CD4-positive, alpha-beta T cell treated with Interleukin-17A for 1 hour (primary cell): ENCODE data around the gene TRNT1.

Experiments used
- DNase-seq: peaks from one replicate; pipeline ENCODE4 v3.0.0-alpha.2; 2020

TRNT1 gene

DNA sequence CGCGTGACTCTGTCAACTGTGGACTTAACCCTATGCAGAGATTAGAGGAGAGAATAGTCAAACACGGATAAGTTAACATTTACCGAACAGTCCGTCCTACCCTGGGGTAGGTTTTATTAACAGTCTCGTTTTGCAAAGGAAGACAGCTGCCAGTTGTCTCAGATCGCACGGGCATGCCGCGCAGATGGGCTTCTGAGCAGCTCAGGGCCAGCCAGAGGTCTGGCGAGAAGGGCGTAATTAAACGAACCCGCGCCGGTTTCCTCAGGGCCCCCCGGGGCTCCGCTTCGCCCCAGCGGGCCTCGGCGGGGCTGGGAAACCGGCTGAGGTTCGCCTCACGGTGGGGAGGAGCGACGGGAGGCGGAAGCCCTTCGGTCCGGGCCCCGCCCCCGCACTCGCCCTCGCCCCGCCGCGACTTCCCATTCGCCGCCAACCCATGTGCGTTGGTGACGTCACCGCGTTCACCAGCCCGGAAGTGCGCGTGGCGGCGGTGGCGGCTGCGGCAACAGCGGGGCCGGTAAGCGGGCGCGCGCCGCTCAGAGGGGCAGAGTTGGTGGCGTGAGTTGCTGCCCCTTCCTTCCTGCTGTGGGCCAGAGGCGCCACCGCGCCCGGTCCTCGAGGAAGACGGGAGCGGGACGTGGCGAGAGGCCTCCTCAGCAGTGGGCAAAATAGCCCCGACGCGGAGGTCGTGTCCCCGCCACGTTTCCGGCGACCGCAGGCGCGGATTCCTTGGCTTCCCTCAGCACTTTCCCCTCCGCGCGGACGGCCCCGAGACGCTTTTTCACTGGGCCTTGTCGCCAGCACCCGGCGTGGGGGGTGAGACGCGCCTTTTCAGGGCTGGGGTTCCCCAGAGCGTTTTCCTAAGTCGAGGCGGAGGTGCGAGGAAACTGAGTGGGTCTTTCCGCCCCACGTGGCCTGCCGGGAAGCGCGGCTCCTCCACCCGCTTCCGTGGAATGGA is at the start of gene TRNT1:
TRNT1 (plus strand) TSS at position 464 of the 955 bp plus-strand sequence. CDS start 2,101 bp downstream, outside the sequence.
- DNase-seq, result peak; percentile 95

DNA sequence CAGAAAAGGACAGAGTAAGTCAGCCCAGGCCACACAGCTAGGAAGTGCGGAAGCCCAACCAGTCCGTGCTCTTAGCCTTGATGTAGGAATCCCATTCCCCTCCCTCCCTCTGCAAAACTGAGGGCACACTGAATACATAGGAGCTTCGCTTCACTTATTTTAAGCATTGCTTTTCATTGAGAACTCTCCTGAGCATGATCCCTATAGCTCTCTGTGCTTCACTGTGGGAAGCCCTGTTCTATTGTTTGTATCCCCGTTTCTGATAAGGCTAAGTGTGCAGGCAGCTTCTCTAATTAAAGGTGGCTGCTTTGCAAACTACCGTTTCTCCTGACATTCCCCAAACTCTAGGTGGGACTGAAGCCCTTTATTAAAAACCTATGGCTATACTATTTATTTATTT is 46.4 kb upstream of the TRNT1 start:
- DNase-seq, result no peak

DNA sequence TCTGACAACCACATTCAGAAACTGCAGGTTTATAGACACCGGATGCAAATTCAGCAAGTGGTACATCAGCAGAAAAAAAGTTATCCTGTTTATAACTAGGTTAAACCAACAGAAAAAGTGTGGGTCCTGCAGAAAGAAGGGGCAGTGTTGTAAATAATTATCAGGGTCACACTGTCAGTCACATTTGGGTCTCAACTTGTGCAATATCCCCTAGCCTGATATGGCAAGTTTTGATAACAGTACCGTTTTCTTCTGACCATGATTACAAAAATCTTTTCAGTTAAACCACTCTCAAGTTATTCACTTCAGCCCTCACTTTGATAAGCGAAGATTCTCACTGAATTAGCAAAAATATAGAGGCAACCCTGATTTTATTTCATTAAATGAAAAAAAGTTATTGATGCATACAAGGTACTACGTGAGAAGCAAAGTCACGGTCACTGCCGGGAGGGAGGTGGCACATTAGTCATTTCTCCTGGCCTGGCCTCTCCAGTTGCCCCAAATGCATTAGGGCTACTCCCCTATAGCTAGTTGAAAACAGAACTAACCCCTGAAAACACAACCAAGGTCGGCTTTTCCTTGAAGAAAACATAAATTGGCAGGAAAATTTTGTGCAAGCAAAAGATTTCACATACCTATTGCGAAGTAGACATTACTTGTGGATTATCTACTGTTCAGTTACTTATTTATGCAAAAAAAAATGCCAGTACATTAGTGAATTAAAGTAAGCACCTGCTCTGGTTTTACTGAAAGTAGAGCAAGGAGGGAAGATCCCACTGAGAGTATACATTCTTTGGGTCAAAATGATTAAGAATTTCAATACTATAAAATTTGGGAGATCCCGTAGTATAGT is 45.1 kb upstream of the TRNT1 start:
- no peak for DNase-seq

DNA sequence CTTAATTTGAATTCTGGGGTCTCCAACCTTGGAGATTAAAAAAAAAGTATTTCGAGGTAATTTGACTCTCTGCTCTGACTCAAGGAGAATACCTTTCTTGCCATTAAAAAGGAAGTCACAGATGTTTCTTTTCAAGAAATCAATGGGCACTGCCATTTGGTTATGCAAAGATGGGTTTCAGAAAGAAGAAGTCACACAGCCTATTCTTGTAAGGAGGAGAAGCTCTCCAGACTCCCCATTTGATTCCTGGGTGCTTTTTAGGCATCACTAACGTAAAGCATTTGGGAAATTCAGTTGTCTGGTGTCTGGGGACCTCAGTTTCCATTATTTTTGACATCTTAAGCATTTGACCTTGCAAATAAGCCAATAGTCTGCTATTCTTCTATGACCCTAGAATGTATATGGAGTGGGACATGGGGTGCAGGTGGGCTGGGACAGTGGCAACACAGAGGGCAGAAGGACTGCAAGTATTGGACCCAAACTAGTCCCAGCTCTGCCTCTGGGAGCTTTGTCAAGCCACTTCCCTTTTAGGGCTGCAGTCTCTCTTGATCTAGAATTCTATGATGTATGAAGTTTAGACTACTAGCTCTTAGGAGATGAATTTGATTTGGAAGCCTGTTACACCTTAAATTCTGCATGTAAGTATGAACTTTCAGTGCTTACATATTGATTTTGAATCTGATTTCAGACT is 44.4 kb upstream of the TRNT1 start:
- DNase-seq, result no peak

DNA sequence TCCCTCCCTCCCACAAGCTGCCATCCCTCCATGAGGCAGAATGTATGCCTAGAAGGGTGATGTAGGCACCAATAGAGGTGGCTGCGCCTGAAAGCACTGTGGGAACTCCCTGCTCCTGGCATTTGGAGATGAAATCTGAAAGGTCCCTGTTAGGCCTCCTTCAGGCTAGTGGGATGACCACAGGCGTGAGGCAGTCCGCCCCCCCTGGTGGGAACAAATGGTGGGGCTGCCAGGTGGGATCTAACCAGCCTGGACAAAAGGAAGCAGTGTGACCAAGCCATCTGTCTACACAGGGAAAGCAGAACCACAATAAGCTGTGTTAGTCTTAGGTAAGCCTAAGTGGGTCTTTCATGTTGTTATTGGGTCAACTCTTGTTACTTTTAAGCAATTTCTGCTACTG is 41.9 kb upstream of the TRNT1 start:
- DNase-seq, result no peak

DNA sequence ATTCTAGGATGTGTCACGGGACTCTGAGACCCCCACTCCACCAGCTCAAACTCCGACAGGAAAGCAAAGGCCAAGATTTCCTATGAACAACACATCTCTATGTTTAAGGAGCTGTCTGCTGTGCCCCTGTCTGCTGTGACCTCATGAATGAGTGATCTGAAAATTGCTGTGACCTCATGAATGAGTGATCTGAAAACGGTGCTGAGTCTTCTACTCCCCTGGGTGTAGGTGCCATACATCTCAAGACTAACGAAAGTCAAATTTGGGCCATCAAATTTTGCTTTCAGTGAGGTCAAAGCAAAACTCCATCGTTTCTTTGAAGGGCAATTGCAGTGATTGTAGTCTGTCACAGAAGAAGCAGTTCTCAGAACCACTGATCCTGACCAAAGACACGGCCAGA is 41.0 kb upstream of the TRNT1 start:
- DNase-seq, result no peak

DNA sequence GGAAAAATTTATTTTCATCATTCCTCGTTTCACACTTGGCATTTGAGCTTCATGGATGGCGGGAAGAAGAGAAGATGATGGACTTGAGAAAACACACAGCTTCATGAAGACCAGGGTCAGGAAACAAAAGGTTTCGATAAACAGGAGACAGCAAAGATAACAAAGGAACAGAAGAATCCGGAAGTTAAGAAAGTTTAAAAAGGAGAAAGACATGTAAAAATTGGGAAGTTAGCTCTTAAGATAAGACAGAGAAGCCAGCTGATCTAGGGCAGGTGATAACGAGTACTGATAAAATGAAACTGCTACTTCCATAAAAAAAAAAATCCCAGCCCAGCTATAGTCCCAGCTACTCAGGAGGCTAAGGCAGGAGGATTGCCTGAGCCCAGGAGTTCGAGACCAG is 40.5 kb upstream of the TRNT1 start:
- DNase-seq, result no peak

DNA sequence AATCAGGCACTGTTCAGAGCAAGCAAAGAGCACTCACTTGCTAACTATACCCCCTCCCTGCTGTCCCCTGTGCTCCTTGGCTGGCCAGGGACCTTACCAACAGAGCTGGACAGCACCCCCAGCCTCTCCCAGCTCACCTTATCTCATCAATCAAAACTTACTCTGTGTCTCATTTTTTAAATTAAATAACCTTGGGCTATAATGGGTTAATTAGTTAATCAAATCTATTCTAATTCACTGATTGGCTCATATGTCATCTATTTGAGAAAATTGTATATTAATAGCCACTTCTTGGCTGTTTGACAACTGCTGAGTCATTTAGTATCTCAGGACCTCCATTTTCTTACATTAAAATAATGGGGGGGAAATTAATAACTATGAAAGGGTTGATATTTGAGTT is 39.5 kb upstream of the TRNT1 start:
- DNase-seq, result no peak

DNA sequence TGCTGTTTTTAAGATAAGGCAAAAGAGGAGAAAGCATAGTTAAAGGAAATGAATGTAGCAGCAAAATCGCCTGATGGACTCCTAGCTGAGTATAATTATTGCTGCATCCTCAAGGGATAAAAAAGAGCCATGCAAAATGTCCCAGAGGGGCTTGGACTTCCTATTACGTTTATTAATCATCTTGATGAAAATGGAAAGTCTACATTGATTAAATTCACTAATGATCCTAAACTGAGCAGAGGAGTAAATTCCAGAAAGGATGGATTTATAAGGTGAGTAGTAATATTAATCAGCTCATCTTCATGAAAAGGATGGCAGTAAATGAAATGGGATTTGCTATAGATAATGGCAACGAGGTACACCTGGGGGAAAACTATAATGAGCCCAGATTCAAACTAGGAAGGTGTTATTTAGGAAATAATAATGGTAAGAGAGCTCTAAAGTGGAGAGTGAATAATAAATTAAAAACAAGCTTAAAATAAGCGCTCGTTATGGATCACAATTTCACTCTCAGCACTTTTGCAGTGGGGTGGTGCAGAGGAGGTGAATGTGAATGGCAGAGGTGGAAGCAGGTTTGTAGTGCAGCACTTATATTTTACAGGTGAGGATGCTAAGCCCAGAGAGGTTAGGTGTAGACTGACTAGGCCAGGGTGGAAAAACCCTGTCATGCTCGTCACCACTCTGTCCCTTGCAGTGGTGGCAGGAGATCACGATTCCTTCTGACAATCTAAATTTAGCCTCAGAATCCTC is 38.8 kb upstream of the TRNT1 start:
- no peak for DNase-seq

DNA sequence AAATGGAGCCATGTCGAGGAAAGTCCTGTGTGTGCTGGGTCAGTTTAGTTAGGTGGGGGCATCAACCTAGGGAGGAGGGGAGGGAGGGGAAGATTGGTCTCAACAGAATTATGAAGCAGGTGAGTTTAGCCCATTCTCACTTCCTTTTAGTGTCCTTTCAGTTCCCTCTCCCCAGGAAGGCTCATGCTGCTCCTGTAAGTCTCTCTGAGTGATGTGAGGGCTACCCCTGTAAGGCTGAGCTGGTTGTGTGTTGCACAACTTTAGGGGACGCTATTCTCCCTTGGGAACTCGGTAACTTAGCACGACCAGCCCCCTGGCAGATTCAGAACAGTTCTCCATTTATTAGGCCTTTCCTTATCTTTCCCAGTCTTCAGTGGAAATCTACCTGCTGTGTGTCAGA is 37.7 kb upstream of the TRNT1 start:
- DNase-seq, result no peak

DNA sequence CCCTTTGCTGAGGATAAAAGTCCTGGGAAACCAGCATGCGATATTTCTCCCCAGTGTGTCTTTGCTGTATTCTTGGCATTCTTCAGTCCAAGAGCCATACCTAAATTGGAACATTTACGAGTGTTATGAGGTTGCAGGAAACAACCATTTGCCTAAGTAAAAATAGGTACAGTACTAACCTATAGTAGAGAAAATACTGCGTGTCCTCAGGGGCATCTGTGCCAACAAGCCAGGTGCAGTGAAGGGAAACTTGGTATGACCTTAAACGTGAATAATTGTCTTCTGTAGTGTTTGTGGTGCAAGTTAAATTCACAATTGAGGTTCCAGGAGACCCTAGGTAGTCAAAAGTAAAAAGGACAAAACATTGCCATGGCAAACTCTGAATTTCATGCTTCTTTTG is 28.8 kb upstream of the TRNT1 start:
- no peak for DNase-seq

DNA sequence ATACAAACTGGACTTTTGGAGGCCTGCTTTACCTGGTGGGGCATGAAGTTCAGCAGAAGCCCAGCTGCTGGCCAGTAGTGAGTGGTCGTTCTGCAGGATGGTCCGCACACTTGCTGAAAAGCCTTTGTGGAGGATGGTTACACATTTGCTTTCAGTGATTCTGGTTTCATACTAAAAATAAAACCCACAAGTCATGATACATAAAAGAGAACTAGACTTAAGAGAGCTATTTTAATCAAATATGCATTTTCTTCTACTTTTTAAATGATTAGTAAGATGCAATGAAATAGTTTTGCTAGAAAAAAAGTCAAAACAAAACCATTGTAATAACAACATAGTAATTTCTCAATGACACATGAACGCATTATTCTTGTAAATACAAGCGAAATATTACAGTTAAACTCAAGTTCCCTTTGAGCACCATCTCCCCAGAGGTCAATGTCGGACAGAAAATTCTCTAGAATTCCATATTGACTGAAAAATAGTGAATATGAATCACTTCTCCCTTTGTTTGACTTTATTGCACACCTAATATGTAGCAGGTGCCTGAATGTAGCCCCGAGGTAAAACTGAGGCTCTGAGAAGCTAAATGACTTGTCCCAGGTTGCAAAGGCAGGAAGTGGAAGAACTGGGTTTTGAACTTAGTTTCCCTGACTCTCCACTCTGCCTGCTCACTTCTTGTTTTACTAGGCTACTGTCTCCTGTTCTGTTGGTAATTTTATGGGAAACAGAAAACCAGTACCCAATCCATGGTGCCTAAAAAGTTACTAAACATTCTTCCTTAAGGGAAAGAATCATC is 24.9 kb upstream of the TRNT1 start:
- DNase-seq, result no peak

DNA sequence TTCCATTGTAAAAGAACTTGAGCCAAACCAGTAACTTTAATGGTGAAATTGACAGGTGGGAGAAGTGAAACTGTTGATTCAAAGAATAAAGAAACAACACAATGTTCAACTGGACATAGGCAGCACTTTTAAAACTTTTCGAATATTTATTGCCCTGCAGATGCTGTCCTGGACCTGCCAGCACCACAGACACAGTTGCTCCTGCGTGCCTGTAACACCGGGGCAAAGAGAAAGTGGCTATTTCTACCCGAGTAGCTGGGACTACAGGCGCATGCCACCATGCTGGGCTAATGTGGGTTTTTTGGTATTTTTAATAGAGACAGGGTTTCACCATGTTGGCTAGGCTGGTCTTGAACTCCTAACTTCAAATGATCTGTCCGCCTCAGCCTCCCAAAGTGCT is 24.0 kb upstream of the TRNT1 start:
- no peak for DNase-seq

DNA sequence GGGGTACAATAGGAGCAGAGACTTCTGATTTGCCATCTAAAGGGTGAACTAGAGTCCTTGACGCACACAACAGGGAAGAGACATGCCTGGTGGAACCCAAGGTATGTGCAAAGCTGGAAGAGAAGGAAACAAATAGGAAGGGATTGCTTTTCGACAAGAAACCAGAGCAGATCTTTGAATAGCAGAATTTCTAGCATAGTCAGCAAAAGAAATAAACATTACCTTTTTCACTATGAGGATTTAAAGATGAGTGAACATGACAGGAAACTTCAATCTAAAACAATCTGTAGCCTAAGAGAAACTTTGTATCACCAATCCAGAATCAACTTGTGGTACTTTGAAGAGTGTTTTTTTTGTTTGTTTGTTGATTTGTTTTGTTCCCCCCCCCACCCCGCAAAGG is 21.5 kb upstream of the TRNT1 start:
- no peak for DNase-seq

DNA sequence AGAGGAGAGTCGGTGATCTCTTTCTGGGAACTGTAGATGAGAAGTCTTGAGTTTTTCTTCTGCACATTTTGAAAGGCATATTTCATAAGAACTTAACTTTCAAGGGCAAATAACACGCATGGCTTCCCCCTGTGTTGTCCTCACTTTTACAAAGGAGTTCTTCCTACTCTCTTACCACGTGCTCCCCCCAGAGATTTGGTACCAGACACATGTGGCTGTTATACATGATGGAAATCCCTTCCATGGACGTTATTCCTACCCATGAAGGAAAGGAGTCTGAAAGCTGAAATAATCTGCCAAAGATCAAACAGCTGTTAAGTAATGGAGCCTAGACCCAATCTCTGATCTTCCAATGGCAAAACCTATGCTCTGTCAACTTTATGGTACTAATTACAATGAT is 20.9 kb upstream of the TRNT1 start:
- no peak for DNase-seq

DNA sequence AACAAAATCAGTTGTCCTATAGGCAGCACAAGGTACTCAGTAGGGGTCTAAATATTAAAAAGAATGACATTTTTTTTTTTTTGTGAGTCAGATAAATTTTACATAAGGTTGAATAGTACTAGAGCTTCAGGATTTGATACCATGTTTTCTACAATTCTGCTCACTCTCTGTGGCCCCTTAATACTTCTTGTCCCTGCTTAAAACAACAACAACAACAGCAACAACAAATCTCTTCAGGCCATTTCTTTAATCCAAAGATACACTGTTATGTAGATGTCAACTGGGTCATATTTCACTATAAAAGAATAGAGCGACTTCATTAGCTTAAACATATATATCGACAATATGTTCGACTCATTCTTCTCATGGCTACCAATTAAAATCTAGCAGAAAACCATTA is 19.6 kb upstream of the TRNT1 start:
- no peak for DNase-seq

DNA sequence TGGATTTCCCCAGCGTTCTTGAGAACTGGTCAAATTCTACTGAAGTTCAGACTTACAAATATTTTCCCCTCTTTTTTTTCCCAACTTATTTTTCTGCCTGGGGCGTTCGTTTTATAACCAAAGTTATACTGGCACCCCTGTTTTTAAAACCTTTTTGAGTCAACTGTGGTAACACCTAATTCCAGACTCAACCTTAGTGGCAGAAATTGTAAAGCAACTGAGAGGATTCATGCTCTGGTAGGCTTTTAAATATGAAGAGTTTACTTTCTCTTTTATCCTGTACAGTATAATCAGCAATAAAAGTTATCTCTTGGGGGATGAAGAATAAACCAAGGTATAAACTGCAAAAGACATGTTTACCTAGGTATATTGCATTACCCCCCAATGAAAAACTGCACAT is 18.9 kb upstream of the TRNT1 start:
- DNase-seq, result no peak

DNA sequence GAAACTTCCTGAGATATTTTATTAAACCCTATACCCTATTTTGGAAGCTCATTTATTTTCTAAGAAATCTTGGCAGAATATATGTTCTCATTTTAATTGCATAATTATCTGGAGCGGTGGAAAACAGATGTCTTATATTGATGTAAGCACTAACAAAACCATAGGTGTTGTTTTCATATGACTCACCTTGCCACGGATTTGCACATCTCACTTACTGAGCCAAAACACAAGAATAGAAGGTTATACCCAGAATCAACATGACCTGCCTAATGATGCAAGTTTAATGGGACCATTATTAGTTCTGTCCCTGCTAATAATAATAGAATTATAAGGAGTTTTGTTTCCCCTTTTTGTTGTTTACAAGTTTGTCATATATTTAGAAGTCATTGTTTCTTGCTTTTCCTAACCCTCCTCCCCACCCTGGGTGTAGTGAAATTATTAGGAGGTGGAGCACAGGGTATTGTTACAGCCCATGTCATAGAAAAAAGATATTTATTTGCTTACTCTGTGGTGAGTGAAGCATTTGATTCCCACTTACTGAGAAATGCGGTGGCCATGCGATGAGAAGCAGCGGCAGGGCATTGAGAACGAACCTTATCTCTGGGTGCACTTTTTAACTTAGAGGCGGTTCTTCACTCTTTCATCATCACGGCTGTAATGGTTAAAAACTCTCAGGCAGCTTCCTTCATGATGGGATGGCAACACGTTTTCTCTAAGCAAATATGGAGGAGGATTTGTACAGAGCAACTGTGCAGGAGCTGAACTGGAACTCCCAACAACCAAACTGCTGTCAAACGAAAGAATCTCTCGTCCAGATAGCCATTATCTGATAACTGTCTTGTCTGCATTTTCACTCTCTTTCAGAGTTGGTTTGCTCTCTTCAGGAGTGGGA is 17.1 kb upstream of the TRNT1 start:
- peak; percentile 26 for DNase-seq

DNA sequence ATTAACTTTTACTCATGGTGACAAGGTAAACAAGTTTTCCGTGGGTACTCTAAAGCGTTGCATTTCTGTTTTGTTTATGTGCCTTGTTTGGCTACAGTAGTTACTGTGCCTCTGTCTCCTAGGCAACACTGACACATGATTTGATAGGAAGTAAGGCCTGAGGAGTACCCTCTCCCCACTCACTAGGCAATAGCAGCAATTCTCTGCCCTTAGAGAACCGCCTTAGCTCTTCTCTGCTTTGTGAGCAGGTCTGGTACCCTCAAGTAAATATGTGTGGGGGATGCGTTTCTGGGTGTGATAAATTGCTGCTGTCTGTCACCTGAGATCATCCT is 16.5 kb upstream of the TRNT1 start, which contains the start of gene IL5RA:
IL5RA (minus strand) TSS at position 76 of the 332 bp plus-strand sequence. CDS start 5,390 bp downstream, outside the sequence.
- DNase-seq, result peak; percentile 77

DNA sequence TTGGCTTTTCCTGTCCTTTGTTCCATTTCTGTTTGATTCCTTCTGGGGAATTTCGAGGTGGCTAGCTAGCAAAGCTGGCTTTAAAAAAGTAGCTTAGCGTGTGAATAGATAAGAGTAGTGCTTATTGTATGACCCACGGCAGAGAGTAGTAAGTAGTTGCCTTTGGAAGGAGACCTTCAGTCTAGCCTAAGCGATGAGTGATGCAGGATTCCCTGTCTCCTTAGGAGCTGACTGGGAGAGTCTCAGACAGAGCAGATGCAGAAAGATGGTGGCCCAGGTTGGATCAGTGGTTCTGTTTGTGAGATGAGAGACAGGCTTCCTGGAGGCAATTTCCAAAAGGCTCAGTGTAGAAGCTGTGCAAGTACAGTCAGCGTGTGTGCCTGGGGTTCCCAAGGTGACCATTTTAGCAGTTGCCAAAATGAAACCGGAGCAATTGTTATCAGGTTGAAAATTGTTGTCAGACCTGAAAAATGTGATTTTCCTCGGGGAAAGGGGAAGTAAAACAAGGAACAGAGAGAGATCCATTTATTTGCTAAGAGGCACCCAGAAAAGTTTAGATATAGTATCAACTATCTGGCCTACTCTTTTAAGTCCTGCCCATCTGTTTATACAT is 15.9 kb upstream of the TRNT1 start:
- DNase-seq, result no peak
